ENCODE results near the gene TAOK3. TPM values are rescaled to one million over a fixed set of nuclear protein-coding genes. Genes with fewer than 3 reads are reported as not detected.

TAOK3 gene
- total and polyA plus RNA-seq, 10 of the 15 experiments (the other 5 are each of a cell fraction or from before 2014, with no cell fraction given) = 41.3 to 131 (median 57.8) TPM

DNA sequence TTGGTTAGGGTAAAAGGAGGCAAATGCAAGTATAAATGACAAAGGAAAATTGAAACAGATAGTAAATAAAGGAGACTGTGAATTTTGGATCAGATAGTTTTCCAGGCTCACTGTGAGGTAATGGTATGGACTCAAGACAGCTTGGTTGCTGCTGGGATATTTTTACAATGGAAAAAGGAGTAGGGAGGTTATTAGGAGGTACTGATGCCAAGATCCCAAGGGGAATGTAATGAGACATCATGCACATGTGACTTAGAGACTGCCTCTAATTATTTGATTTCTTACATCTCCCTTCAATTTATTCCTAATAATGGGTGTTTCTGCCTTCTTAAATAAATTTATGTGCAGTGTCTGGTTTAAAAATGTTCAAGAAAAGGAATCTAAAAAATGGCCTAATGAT lies 56.9 kb downstream of the TAOK3 start (continued):
- TF ChIP-seq, protein P1, sequence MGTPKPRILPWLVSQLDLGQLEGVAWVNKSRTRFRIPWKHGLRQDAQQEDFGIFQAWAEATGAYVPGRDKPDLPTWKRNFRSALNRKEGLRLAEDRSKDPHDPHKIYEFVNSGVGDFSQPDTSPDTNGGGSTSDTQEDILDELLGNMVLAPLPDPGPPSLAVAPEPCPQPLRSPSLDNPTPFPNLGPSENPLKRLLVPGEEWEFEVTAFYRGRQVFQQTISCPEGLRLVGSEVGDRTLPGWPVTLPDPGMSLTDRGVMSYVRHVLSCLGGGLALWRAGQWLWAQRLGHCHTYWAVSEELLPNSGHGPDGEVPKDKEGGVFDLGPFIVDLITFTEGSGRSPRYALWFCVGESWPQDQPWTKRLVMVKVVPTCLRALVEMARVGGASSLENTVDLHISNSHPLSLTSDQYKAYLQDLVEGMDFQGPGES (IDR thresholded peaks at IDR 0.05) = no peak
- TF ChIP-seq MLLT1 (IDR thresholded peaks at IDR 0.05) (no peak), NRF1 (conservative IDR thresholded peaks at IDR 0.05; ENCODE audit: low read depth, low read length) (no peak)

DNA sequence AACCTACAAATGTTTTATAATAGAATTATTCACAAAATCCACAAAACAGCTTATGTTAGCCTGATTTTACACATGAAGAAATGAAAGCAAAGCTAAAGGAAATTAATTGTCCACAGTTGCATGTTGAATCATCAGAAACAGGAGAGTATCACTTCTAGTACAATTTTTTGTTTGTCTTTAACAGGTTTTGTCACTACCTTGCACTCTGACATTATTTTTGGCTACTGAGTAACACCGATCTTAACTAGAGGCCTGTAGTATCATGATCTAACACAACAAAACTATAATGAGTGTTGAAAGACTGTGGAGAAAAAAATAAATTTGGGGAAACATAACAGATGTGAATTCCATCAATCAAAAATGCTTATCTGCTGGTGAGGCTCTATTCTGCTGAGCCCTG lies 60.1 kb downstream of the TAOK3 start:
- Histone ChIP-seq H3K9ac (ENCODE audit: control insufficient read depth, insufficient read depth, low read length) (peak overlapping the region; percentile 34; the same call in 1 of the 2 replicates), H4K20me1 (ENCODE audit: control insufficient read depth, insufficient read depth) (no peaks in the 10 kb centered on the region), H3K4me2 (ENCODE audit: control insufficient read depth, insufficient read depth) (peak overlapping the region; percentile 79), H3K36me3 (ENCODE audit: control insufficient read depth in 2 of 2, insufficient read depth in 2 of 2, low read length in 1 of 2) (no peaks in the 10 kb centered on the region; a peak in 2 of 4 replicates), H2AFZ (ENCODE audit: control insufficient read depth, low read depth, low read length) (no peak overlapping the region), H3K4me1 (ENCODE audit: control insufficient read depth, insufficient read depth, low read length) (peaks cover 40% of the 10 kb centered on the region), H3K4me3 (peak overlapping the region; percentile 47; the same call in 1 of the 2 replicates), H3K27ac (ENCODE audit: control insufficient read depth, insufficient read depth) (peak overlapping the region; percentile 82), H3K79me2 (ENCODE audit: control insufficient read depth, insufficient read depth, low read length) (peaks cover 67% of the 10 kb centered on the region), H3K9me3 (replicated peaks; ENCODE audit: control insufficient read depth, insufficient read depth, low read length) (no peaks in the 10 kb centered on the region; the same call in 1 of the 3 replicates), H3K27me3 (replicated peaks in 1 of 2; ENCODE audit: control insufficient read depth in 2 of 2, insufficient read depth in 2 of 2, low read length in 1 of 2) (no peaks in the 10 kb centered on the region)
- FAIRE-seq = peak; percentile 88
- ChIA-PET CTCF (interaction anchor here (0.8 to 8.5 kb wide), 9 partner anchors 10 to 256 kb away, joined by 3 to 67 read pairs (median 17); partner anchors contain the start of gene SUDS3), RAD21 (ENCODE audit: unreplicated experiment) (interaction anchor here (0.6 to 3.7 kb wide), 17 partner anchors 11 to 128 kb away, joined by 3 to 54 read pairs (median 5); partner anchors contain the start of genes SUDS3 and TAOK3), SMC1A (ENCODE audit: uncharacterized antibody, unreplicated experiment) (interaction anchor here (0.8 to 8.1 kb wide), 23 partner anchors 8 to 129 kb away, joined by 3 to 96 read pairs (median 6); partner anchors contain the start of gene SUDS3), POLR2A (interaction anchor here (0.5 to 2.5 kb wide), 12 partner anchors 9 to 238 kb away, joined by 3 to 13 read pairs (median 4); partner anchors contain the start of gene TAOK3)
- WGBS (ENCODE audit: insufficient coverage, insufficient replicate concordance, low lambda C conversion rate, missing lambda C conversion rate) = 0% methylated on average over 1 of the region's 1 CpG
- in situ Hi-C loops (cut with MboI) (loop anchor here (5.0 kb wide), 1 partner anchor 45 kb away; no protein-coding TSS in a partner anchor), intact Hi-C loops (cut with micrococcal nuclease; ENCODE audit: unreplicated experiment) (no loop called here)
- peak; percentile 87 for ATAC-seq
- BruUV-seq (replicated peaks) = TSS peak; percentile 12
- peak; percentile 73 for DNase-seq (ENCODE audit: low read depth, low spot score)
- TF ChIP-seq MYB (IDR thresholded peaks at IDR 0.05; ENCODE audit: borderline replicate concordance, low read depth, low read length) (no peak), ZBTB40 (IDR thresholded peaks at IDR 0.05; ENCODE audit: borderline replicate concordance) (no peak; the same call in 1 of the 2 replicates), CREB1 (IDR thresholded peaks at IDR 0.05; ENCODE audit: low read depth) (0 out of 2 replicates have a peak, but pooled peaks have one; percentile 35), EP300 (IDR thresholded peaks at IDR 0.05; ENCODE audit: borderline replicate concordance in 1 of 2, control insufficient read depth in 1 of 2, low read depth in 2 of 2, low read length in 2 of 2) (peak in 1 of 2 experiments; percentile 38; a peak in 2 of 4 replicates), POU2F2 (IDR thresholded peaks at IDR 0.05; ENCODE audit: borderline replicate concordance, low read depth, low read length) (no peak), ZBED1 (IDR thresholded peaks at IDR 0.05; ENCODE audit: borderline replicate concordance) (0 out of 2 replicates have a peak, but pooled peaks have one; percentile 46), POLR2AphosphoS2 (IDR thresholded peaks at IDR 0.05; ENCODE audit: low read depth, low read length) (no peak), SMC3 (IDR thresholded peaks at IDR 0.05; ENCODE audit: borderline replicate concordance, low read length) (no peak; the same call in 1 of the 2 replicates), CREM (IDR thresholded peaks at IDR 0.05; ENCODE audit: low read depth) (peak; percentile 33; the same call in 1 of the 2 replicates)
- TF ChIP-seq, protein P1 (IDR thresholded peaks at IDR 0.05) = no peak
